Activated T-cell treated with anti-CD3 and anti-CD28 coated beads, Interleukin-2, amount 50 U/mL, for 1 hour (primary cell): ENCODE results near the gene SLC10A7.

Experiments used
- DNase-seq: peaks from one replicate; pipeline ENCODE4 v3.0.0-alpha.2; 2020

Gene SLC10A7

DNA sequence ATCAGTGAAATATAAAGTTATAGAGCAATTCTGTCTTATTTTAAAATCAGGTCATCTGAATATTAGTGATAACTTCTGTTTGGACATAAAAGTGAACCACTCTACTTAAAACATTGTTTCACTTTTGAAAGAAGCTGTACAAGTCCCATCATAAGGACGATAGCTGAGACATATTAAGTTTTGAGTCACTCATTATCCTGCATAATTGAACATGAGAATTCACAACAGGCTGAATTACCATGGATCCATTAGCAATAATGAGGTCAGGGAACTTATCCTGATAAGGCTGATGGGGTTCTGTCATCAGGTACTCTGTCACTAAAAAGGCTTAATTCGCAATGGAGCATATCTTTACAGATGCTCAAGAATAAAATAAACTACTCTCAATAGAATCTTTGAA lies 227.0 kb downstream of the SLC10A7 start:
- no peak for DNase-seq

DNA sequence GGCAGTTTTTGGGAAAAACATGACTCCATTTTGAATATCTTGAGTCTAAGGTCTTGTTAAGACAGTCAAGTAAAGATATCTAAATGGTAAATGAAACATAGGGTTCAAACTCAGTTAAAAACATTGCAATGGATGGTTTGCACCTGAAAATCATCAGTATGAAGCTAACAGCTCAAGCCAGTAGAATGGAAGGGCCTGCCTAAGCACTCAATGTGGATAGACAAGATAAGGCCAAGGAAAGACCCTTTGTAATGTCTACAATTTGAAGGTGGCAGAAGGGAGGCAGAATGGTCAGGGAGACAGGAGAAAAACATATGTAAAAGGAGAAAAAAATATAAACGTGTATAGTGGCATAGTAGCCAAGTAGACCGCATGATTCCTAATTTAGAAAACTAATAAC lies 229.2 kb downstream of the SLC10A7 start:
- no peak for DNase-seq

DNA sequence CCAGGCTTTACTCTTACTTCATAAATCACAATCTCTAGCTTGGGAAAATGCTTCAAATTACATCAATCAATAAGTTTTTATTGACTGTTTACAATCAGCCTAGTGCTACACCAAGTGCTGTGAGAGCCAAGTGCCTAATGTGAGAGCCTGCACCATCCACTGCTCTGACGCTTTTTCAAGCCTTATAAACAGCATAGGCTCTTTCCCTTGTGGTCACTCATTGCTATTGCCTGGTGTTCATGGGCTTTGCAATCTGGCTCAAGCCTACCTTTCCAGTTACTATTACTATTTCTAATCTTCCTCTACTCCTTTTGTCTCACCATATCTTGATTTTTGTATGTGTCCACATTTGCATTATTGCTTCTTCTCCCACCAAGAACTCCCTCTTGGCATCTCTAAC lies 230.4 kb downstream of the SLC10A7 start:
- DNase-seq = no peak

- DNase-seq = no peak
Observed at GRCh38 chr4:146288193-146288592, 233.5 kb downstream of the SLC10A7 start.

- no peak for DNase-seq
Observed at GRCh38 chr4:146285037-146285436, 236.7 kb downstream of the SLC10A7 start.

DNA sequence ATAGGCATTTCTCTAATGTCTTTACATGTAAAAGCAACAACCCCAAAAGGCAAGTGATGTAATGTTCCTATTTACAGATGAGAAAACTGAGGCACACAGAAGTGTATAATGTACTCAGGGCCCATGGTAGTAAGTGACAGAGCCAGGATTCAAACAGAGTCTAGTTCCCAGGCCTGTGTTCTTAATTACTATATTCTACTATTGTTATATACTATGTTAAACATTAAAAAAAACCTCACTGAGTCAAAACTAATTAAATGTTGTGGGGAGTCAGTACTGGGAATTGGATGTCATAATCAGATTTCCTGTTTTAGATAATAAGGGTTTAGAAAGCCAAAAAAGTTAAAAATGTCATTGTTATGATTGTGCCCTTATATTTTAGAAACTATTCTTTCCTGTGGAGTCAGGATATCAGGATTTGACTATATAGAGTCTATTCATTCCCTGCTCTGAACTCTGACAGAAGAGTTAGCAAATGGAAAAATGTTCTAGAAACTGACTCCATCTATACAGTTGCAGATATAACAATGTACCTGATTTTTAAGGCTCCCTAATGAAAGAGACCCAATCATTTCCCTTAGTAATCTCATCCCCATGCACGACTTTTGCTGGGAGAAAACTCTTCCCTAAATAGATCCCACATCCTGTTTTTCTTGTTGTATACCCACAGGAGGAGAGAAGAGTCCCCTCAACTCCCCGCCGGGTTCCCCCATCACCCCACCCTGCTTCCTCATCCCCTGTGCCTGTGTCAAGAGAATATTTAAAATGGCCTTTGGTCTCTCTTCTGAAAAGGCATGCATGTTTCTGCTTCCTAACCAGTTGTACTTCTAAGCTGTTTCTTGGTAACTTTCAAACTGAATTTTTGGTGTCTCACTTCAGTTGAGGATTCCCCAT lies 237.7 kb downstream of the SLC10A7 start:
- no peak for DNase-seq

GRCh38 chr4:146282657-146283056 lies 239.1 kb downstream of the SLC10A7 start:
- DNase-seq = no peak

DNA sequence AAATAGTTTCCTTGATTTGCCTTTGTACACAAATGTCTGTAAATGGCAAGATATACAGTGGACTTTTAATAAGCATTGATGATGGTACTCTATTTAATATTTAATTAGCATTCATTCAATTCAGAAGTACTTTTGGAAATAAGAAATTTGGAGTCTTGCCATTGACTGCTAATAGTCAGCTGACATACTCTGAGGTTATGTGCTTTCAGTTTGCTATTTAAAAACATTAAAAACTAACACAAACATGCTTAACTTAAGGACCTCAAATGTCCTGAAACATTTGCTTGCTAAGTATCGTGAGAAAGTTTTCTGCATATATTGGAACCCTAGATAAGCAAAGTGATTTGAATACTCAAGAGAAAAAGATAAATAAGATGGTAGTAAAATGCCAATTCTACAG lies 242.8 kb downstream of the SLC10A7 start:
- DNase-seq = no peak

- DNase-seq = no peak
Observed at GRCh38 chr4:146275370-146275769, 246.4 kb downstream of the SLC10A7 start.

- DNase-seq = no peak
Observed at GRCh38 chr4:146274774-146275173, 247.0 kb downstream of the SLC10A7 start.

DNA sequence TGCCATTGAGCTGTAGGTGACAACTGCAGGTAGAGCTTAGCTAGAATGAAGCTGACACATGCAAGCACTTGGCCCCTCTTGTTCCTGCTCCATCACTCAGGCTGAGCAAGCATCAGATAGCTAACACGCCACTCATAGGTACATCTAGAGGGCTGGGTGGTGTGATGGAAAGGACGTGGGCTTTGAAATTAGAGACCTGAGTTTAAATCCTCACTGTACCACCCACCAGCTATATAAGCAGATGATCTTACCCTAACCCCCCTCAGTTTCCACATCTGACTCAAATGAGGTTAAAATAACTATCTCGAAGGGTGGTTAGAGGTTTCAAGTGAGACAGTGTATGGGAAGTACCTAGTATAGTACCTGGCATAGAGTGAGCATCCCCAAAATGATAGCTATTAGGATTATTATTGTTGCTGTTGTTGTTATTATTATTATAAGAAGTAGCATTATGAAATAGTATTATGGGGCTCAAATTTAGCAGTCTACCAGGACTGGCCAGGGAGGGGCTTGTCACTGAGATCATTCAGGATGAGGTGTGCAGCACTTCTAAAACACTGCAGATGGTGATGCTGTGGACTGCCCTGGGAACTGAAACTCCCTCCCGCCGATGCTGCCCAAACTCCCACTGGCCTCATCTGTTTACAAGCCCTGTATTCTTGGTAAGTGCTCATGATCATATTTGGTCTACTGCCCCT lies 248.4 kb downstream of the SLC10A7 start:
- DNase-seq = no peak

- no peak for DNase-seq
Observed at GRCh38 chr4:146271466-146271865, 250.3 kb downstream of the SLC10A7 start.

GRCh38 chr4:146269228-146269653 lies 252.5 kb downstream of the SLC10A7 start:
- no peak for DNase-seq

- no peak for DNase-seq
Observed at GRCh38 chr4:146267826-146268225, 253.9 kb downstream of the SLC10A7 start.

GRCh38 chr4:146265950-146266490 lies 255.7 kb downstream of the SLC10A7 start:
- no peak for DNase-seq

GRCh38 chr4:146263793-146264192 lies 257.9 kb downstream of the SLC10A7 start:
- DNase-seq = no peak

DNA sequence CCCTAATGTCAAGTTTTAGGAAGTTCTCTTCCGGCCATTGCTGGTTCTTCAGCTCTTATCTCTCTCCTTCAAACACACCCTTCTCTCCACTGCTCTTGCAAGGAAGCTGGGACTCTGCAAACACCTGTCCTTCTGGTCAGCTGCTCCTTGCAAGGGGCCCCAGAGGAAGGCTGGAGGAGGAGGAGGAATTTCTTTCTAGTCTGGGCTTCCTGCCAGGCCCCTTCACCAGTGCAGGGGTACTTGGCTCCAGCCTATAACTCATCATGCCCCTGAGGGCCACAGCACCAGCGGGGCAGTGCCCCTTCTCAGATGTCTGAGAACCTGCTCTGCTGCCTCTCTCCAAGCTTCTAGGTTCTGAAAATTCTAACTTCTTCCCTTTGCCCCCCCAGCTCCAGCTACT lies 260.7 kb downstream of the SLC10A7 start:
- DNase-seq = no peak

GRCh38 chr4:146260521-146260920 lies 261.2 kb downstream of the SLC10A7 start:
- no peak for DNase-seq

GRCh38 chr4:146257511-146257910 lies 264.2 kb downstream of the SLC10A7 start:
- no peak for DNase-seq

- DNase-seq = no peak
Observed at GRCh38 chr4:146256328-146256727, 265.4 kb downstream of the SLC10A7 start.

DNA sequence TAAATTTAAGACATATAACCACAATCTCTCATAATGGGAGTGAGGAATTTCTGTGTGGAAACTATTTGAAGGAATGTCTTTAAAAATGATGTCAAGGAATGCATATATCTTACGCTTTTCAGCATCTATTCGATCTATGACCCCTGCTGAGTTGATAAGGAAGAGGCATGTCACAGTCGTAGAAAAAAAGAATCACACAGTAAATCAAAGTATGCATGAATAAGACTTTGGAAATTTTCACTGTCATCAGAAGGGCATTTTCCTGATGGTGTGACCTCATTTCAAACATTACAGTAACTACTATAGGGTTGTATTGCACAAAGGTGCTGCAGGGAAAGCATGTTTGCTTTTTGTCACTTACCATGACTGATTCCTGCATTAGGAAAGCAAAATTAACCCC lies 265.9 kb downstream of the SLC10A7 start:
- no peak for DNase-seq

GRCh38 chr4:146255463-146255862 lies 266.3 kb downstream of the SLC10A7 start:
- no peak for DNase-seq

DNA sequence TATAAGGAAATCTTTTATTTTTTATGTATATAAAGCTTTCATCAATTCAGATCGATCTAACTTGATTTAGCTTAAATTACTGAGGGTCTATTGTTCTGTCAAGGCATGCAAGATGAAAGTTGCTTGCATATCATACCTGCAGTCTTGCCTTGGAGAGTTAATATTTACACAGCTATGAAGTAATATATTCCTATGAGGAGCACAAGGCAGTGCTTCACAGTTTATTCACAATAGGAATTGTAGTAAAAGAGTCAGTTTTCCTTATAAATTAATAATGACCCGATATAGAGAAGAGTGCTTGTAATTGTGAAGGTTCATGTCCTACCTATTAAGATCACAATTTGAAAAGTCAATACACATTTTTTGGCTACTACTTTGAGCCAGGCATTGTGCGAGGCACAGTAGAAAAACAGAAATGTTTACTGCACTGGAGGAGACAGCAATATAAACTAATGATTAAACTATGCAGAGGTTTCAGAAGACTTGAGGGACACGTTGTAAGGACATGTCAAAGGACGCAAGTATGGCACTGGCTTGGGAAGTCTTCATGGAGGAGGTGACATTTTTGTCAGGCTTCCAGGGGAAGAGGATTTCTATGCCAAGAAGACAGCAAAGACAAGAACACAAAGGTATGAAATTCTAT lies 268.6 kb downstream of the SLC10A7 start:
- DNase-seq = no peak

DNA sequence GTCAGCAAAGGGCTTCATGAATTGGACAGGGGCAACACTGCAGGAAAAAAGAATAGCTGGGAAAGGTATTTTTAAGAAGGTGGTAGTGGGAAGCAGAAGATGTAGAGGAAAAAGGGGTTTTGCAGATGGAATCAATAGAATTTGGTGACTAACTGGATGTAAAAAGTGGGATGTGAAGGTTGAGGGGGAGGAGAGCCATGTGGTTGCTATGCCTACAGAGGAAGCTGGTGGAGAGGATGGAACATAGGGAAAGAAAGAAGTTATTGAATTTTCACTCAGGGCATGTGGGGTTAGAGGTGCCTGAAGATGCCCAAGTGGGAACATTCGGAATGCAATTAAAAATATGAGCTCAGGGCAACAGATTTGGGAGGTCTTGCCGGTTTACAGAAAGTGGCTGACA lies 274.4 kb downstream of the SLC10A7 start:
- DNase-seq = no peak
